HL-60 (cell line): ENCODE measurements around the gene KLC1.

Experiments used
- DNase-seq, 2 experiments: peaks; one replicate each; pipeline ENCODE4 v3.0.0-alpha.2; 2010 to 2020; ENCODE audit warnings: low read depth in 1 of 2, low spot score in 1 of 2
- H3K27ac ChIP-seq: fragments of 250-450 bp; sonication (Bioruptor Pico); replicated peaks from 2 replicates; pipeline ENCODE4 v1.5.1; 2020; ENCODE audit warnings: mild to moderate bottlenecking, moderate library complexity
- H3K27me3 ChIP-seq: fragments of 250-450 bp; sonication (Bioruptor Pico); 2 replicates; pipeline ENCODE4 v1.5.1; 2021; ENCODE audit warnings: mild to moderate bottlenecking, moderate library complexity; ENCODE audit not compliant: insufficient read depth, poor library complexity, severe bottlenecking
- H3K4me3 ChIP-seq: replicated peaks from 2 replicates; pipeline ENCODE4 v1.5.1; 2011; ENCODE audit warnings: mild to moderate bottlenecking, control low read depth, low read length; ENCODE audit not compliant: insufficient read depth
- CTCF ChIP-seq: IDR thresholded peaks from one replicate; pipeline ENCODE4 v1.5.1; 2011; ENCODE audit warnings: low read length, control low read depth, inconsistent platforms; ENCODE audit not compliant: insufficient read depth
- GABPA ChIP-seq: IDR thresholded peaks from 2 replicates; pipeline ENCODE4 v1.6.1; 2012; ENCODE audit warnings: low read depth
- POLR2AphosphoS5 ChIP-seq: IDR thresholded peaks from 2 replicates; pipeline ENCODE4 v1.6.1; 2012; ENCODE audit warnings: low read depth
- REST ChIP-seq: IDR thresholded peaks from 2 replicates; pipeline ENCODE4 v1.6.1; 2012; ENCODE audit warnings: low read depth; ENCODE audit not compliant: insufficient replicate concordance
- SPI1 ChIP-seq: IDR thresholded peaks from 2 replicates; pipeline ENCODE4 v1.6.1; 2012; ENCODE audit warnings: low read depth, mild to moderate bottlenecking, borderline replicate concordance

KLC1 gene

GRCh38 chr14:103735815-103736545, 107.0 kb downstream of the KLC1 start:
- DNase-seq: no peak
- Histone ChIP-seq H3K27ac (no peak overlapping the region), H3K4me3 (no peak overlapping the region), H3K27me3 (no peaks in the 10 kb centered on the region)
- TF ChIP-seq POLR2AphosphoS5: no peak
- no peak for TF ChIP-seq SPI1
- no peak for TF ChIP-seq REST
- TF ChIP-seq GABPA: no peak
- TF ChIP-seq CTCF: no peak

DNA sequence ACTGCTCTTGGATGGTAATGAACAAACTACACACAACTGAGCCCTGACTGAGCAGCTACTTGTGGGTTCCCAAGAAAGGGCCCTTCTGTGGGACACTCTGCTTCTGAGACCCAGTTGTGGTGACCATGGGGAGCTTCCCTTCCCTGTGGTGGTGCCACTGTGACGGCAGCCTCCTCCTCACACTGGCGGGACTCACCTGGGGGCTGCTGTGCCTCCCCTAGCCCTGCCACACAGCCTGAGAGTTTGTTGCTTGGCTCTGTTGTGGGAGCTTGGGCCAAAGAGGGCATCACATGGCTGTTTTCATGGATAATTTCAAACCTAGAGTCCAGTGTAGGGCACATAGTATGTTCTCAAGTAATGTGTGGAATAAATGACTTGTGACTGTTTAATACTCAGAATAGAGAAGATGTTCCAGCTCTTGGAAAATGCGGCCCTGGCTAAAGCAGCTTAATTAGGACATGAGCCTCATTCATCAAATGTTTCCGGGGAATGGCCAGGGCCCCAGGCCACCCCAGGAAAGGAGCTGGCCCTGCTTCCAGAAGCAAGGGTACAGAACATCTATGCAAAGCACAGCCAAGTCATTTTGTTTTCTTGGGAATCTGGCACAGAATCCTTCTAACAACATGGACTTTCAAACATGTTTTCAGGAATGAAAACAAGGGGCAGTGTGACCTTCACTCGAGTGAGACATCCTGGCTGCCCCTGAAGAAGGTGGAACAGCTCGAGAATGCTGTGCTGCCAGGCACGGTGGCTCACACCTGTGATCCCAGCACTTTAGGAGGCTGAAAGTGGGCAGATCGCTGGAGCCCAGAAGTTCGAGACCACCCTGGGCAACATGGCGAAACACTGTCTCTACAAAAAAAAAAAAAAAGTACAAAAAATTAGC, 107.8 kb downstream of the KLC1 start:
- no peak for DNase-seq
- no peaks in the 10 kb centered on the region for H3K27me3 ChIP-seq
- no peak overlapping the region for H3K4me3 ChIP-seq
- TF ChIP-seq POLR2AphosphoS5 (no peak), GABPA (no peak), CTCF (no peak), REST (no peak), SPI1 (no peak)
- H3K27ac ChIP-seq: no peak overlapping the region

DNA sequence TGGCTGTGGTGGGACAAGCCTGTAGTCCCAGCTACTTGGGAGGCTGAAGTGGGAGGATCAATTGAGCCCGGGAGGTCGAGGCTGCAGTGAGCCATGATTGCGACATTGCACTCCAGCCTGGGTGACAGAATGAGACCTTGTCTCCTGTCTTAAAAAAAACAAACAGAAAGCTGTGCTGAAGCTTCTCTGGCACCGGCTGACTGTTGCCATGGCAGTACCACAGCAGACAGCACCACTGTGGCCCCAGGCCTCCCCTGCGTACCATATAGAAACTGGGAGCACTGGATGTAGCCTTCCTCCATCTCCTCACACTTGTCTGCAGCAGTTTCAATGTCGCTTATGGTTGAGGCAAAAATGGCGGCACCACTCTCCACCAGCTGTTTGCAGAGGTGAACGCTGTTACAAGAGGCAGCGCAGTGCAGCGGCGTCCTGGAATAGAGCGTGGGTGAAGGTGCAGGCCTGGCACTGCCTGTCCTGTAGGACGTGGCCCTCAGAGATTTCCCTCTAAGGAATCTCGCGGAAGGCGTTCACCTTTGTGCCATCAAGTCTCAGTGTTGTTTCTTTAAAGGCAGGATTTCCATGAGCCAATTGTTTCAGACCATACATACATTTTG, 108.5 kb downstream of the KLC1 start:
- TF ChIP-seq POLR2AphosphoS5 (no peak), CTCF (no peak), SPI1 (no peak), REST (no peak), GABPA (no peak)
- H3K27me3 ChIP-seq: no peaks in the 10 kb centered on the region
- H3K4me3 ChIP-seq: no peak overlapping the region
- no peak overlapping the region for H3K27ac ChIP-seq
- DNase-seq: no peak
